ENCODE data around the gene EHBP1L1. TPM values are rescaled to one million over a fixed set of nuclear protein-coding genes. Genes with fewer than 3 reads are reported as not detected.

EHBP1L1 gene
- total and polyA plus RNA-seq, 2 of the 13 experiments (the other 11 are each of a cell fraction or from before 2014, with no cell fraction given), result 8.3 to 10.6 TPM

DNA sequence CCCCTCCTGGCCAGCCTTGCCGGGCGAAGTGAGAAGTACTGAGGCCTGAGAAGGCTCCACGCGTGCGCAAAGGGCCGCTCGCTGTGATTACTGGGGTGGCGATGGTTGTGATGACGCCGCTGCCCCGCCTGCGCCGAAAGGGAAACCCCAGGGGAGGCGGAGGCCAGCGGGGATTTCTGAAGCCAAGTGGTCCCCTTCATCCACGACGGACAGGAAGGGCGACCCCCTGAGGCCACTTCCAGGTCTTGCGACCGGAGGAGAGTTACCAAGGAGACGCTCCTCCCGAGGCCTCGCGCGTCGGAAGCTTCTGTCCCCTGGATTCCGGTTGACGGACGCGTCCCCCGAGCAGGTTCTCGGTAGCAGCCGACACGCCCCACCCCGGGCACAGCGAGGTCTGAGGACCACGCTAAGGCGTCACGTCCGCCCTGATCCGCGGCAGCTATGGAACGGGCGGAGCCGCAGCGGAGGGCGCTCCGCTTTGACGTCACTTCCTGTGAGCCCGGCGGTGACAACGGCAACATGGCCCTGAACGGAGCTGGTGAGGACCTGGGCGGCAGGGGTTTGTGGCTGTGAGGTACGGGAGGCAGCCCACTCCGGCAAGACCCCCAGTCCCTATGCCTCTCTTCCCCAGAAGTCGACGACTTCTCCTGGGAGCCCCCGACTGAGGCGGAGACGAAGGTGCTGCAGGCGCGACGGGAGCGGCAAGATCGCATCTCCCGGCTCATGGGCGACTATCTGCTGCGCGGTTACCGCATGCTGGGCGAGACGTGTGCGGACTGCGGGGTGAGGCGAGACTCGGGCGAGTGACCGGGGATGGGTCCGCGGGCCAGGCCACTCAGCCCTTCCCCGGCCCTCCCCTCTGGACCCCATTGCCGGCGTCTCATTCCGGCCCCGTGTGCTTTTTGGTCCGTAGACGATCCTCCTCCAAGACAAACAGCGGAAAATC lies 5.6 kb upstream of the EHBP1L1 start, which contains the start of gene ZNRD2 (continued):
- TF ChIP-seq ZNF207 (IDR thresholded peaks at IDR 0.05; ENCODE audit: borderline replicate concordance), result no peak
- TF ChIP-seq, protein P1, sequence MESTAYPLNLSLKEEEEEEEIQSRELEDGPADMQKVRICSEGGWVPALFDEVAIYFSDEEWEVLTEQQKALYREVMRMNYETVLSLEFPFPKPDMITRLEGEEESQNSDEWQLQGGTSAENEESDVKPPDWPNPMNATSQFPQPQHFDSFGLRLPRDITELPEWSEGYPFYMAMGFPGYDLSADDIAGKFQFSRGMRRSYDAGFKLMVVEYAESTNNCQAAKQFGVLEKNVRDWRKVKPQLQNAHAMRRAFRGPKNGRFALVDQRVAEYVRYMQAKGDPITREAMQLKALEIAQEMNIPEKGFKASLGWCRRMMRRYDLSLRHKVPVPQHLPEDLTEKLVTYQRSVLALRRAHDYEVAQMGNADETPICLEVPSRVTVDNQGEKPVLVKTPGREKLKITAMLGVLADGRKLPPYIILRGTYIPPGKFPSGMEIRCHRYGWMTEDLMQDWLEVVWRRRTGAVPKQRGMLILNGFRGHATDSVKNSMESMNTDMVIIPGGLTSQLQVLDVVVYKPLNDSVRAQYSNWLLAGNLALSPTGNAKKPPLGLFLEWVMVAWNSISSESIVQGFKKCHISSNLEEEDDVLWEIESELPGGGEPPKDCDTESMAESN (CRISPR knock-in tag; conservative IDR thresholded peaks at IDR 0.05), result 0 out of 2 replicates have a peak, but pooled peaks have one; percentile 36
- no peak for TF ChIP-seq KAT2B (IDR thresholded peaks at IDR 0.05; ENCODE audit: borderline replicate concordance, low read depth, low read length)
- peak; percentile 34; the same call in 1 of the 2 replicates for TF ChIP-seq BCL6 (CRISPR knock-in tag; IDR thresholded peaks at IDR 0.05)
- TF ChIP-seq, protein P2, sequence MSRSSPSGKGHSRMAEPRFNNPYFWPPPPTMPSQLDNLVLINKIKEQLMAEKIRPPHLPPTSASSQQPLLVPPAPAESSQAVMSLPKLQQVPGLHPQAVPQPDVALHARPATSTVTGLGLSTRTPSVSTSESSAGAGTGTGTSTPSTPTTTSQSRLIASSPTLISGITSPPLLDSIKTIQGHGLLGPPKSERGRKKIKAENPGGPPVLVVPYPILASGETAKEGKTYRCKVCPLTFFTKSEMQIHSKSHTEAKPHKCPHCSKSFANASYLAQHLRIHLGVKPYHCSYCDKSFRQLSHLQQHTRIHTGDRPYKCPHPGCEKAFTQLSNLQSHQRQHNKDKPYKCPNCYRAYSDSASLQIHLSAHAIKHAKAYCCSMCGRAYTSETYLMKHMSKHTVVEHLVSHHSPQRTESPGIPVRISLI (CRISPR knock-in tag; IDR thresholded peaks at IDR 0.05; ENCODE audit: borderline replicate concordance), result peak; percentile 36; the same call in 1 of the 2 replicates
- no peak for TF ChIP-seq HOXA7 (CRISPR knock-in tag; IDR thresholded peaks at IDR 0.05)
- TF ChIP-seq ZSCAN29 (CRISPR knock-in tag; conservative IDR thresholded peaks at IDR 0.05), result peak; percentile 84
- TF ChIP-seq ZNF230 (CRISPR knock-in tag; IDR thresholded peaks at IDR 0.05), result peak; percentile 79; the same call in 1 of the 2 replicates
- no peak for TF ChIP-seq REXO4 (CRISPR knock-in tag; IDR thresholded peaks at IDR 0.05; ENCODE audit: borderline replicate concordance)
- no peak for TF ChIP-seq ZNF766 (CRISPR knock-in tag; IDR thresholded peaks at IDR 0.05; ENCODE audit: borderline replicate concordance)
- no peak for TF ChIP-seq MATR3 (CRISPR knock-in tag; IDR thresholded peaks at IDR 0.05)
- no peak for TF ChIP-seq KDM4B (CRISPR knock-in tag; IDR thresholded peaks at IDR 0.05)
- peak; percentile 54 for TF ChIP-seq AGO2 (optimal IDR thresholded peaks at IDR 0.05; ENCODE audit: low read depth, low read length)
- TF ChIP-seq, protein P3, sequence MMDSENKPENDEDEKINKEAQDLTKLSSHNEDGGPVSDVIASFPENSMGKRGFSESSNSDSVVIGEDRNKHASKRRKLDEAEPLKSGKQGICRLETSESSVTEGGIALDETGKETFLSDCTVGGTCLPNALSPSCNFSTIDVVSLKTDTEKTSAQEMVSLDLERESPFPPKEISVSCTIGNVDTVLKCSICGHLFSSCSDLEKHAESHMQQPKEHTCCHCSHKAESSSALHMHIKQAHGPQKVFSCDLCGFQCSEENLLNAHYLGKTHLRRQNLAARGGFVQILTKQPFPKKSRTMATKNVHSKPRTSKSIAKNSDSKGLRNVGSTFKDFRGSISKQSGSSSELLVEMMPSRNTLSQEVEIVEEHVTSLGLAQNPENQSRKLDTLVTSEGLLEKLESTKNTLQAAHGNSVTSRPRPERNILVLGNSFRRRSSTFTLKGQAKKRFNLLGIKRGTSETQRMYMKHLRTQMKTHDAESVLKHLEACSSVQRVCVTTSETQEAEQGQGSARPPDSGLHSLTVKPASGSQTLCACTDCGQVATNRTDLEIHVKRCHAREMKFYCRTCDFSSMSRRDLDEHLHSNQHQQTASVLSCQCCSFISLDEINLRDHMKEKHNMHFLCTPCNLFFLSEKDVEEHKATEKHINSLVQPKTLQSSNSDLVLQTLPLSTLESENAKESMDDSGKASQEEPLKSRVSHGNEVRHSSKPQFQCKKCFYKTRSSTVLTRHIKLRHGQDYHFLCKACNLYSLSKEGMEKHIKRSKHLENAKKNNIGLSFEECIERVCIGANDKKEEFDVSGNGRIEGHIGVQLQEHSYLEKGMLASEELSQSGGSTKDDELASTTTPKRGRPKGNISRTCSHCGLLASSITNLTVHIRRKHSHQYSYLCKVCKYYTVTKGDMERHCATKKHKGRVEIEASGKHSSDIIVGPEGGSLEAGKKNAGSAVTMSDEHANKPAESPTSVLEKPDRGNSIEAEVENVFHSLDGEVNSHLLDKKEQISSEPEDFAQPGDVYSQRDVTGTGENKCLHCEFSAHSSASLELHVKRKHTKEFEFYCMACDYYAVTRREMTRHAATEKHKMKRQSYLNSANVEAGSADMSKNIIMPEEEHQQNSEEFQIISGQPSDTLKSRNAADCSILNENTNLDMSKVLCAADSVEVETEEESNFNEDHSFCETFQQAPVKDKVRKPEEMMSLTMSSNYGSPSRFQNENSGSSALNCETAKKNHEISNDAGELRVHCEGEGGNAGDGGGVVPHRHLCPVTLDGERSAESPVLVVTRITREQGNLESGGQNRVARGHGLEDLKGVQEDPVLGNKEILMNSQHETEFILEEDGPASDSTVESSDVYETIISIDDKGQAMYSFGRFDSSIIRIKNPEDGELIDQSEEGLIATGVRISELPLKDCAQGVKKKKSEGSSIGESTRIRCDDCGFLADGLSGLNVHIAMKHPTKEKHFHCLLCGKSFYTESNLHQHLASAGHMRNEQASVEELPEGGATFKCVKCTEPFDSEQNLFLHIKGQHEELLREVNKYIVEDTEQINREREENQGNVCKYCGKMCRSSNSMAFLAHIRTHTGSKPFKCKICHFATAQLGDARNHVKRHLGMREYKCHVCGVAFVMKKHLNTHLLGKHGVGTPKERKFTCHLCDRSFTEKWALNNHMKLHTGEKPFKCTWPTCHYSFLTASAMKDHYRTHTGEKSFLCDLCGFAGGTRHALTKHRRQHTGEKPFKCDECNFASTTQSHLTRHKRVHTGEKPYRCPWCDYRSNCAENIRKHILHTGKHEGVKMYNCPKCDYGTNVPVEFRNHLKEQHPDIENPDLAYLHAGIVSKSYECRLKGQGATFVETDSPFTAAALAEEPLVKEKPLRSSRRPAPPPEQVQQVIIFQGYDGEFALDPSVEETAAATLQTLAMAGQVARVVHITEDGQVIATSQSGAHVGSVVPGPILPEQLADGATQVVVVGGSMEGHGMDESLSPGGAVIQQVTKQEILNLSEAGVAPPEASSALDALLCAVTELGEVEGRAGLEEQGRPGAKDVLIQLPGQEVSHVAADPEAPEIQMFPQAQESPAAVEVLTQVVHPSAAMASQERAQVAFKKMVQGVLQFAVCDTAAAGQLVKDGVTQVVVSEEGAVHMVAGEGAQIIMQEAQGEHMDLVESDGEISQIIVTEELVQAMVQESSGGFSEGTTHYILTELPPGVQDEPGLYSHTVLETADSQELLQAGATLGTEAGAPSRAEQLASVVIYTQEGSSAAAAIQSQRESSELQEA (CRISPR knock-in tag; IDR thresholded peaks at IDR 0.05; ENCODE audit: not compliant biosample characterization), result peak; percentile 52
- TF ChIP-seq ZNF557 (CRISPR knock-in tag; IDR thresholded peaks at IDR 0.05), result no peak
- TF ChIP-seq ZNF816 (CRISPR knock-in tag; IDR thresholded peaks at IDR 0.05; ENCODE audit: borderline replicate concordance), result no peak
- TF ChIP-seq ZNF652 (CRISPR knock-in tag; IDR thresholded peaks at IDR 0.05; ENCODE audit: borderline replicate concordance, low read depth), result no peak
- TF ChIP-seq MIER3 (CRISPR knock-in tag; IDR thresholded peaks at IDR 0.05; ENCODE audit: borderline replicate concordance), result peak; percentile 71; the same call in 1 of the 2 replicates

All from HepG2 (cell line).